ENCODE results near the gene RANBP1.

Gene RANBP1

DNA sequence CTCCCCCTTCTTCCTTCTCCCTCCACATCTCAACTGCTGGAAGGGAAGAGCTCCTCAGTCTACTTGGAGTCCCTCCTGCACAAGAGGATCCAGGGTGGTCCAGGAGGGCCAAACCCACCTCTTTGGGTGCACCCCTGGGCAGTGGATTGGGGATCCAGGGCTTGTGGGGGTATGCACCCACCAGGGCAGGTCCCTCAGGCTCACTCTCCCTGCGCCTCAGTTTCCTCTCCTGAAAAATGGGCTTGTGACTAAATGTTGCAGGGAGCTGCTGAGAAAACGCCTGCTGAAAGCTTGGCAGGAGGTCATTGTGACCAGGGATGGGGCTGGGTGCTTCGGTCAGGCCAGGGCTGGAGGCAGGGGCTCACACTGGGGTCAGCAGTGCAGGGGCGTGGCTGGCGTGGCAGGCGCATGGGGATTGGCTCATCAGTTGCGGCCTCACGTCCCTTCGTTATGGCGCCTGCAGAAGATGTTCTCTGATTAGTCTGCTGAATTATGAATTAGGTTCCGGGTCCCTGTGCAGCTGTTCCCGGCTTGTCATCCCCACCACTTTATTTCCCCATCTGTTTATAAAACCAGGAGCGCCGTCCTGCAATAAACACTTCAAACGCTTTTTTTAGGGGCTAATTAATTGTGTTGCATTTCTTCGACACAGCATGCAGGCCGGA, 60.6 kb downstream of the RANBP1 start:
- no peak for FAIRE-seq

Data from A204.1 (cell line).